ENCODE measurements around the gene TUFT1. TPM values are rescaled to one million over a fixed set of nuclear protein-coding genes. Genes with fewer than 3 reads are reported as not detected.

The TUFT1 gene
- total and polyA plus RNA-seq, 2 of the 13 experiments (the other 11 are each of a cell fraction or from before 2014, with no cell fraction given), result 6.4 to 7.3 TPM

GRCh38 chr1:151594143-151594625 lies 54.1 kb downstream of the TUFT1 start (continued):
- TF ChIP-seq, protein P1, sequence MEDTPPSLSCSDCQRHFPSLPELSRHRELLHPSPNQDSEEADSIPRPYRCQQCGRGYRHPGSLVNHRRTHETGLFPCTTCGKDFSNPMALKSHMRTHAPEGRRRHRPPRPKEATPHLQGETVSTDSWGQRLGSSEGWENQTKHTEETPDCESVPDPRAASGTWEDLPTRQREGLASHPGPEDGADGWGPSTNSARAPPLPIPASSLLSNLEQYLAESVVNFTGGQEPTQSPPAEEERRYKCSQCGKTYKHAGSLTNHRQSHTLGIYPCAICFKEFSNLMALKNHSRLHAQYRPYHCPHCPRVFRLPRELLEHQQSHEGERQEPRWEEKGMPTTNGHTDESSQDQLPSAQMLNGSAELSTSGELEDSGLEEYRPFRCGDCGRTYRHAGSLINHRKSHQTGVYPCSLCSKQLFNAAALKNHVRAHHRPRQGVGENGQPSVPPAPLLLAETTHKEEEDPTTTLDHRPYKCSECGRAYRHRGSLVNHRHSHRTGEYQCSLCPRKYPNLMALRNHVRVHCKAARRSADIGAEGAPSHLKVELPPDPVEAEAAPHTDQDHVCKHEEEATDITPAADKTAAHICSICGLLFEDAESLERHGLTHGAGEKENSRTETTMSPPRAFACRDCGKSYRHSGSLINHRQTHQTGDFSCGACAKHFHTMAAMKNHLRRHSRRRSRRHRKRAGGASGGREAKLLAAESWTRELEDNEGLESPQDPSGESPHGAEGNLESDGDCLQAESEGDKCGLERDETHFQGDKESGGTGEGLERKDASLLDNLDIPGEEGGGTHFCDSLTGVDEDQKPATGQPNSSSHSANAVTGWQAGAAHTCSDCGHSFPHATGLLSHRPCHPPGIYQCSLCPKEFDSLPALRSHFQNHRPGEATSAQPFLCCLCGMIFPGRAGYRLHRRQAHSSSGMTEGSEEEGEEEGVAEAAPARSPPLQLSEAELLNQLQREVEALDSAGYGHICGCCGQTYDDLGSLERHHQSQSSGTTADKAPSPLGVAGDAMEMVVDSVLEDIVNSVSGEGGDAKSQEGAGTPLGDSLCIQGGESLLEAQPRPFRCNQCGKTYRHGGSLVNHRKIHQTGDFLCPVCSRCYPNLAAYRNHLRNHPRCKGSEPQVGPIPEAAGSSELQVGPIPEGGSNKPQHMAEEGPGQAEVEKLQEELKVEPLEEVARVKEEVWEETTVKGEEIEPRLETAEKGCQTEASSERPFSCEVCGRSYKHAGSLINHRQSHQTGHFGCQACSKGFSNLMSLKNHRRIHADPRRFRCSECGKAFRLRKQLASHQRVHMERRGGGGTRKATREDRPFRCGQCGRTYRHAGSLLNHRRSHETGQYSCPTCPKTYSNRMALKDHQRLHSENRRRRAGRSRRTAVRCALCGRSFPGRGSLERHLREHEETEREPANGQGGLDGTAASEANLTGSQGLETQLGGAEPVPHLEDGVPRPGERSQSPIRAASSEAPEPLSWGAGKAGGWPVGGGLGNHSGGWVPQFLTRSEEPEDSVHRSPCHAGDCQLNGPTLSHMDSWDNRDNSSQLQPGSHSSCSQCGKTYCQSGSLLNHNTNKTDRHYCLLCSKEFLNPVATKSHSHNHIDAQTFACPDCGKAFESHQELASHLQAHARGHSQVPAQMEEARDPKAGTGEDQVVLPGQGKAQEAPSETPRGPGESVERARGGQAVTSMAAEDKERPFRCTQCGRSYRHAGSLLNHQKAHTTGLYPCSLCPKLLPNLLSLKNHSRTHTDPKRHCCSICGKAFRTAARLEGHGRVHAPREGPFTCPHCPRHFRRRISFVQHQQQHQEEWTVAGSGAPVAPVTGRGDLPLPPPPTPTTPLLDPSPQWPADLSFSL (CRISPR knock-in tag; IDR thresholded peaks at IDR 0.05), result no peak
- TF ChIP-seq TBX2 (CRISPR knock-in tag; IDR thresholded peaks at IDR 0.05; ENCODE audit: borderline replicate concordance), result 0 out of 2 replicates have a peak, but pooled peaks have one; percentile 24
- no peak for TF ChIP-seq ZNF530 (CRISPR knock-in tag; IDR thresholded peaks at IDR 0.05; ENCODE audit: low read depth)
- no peak for TF ChIP-seq ZHX1 (CRISPR knock-in tag; IDR thresholded peaks at IDR 0.05; ENCODE audit: low read depth)
- no peak for TF ChIP-seq POLR2G (IDR thresholded peaks at IDR 0.05; ENCODE audit: low read depth, low read length)
- TF ChIP-seq SALL1 (CRISPR knock-in tag; IDR thresholded peaks at IDR 0.05), result peak; percentile 59; the same call in 1 of the 2 replicates
- no peak for TF ChIP-seq RELA (CRISPR knock-in tag; IDR thresholded peaks at IDR 0.05)
- no peak for TF ChIP-seq ZFP1 (CRISPR knock-in tag; IDR thresholded peaks at IDR 0.05)
- TF ChIP-seq ZNF317 (CRISPR knock-in tag; IDR thresholded peaks at IDR 0.05), result no peak
- TF ChIP-seq XRCC5 (optimal IDR thresholded peaks at IDR 0.05; ENCODE audit: low read length), result peak; percentile 76
- TF ChIP-seq ZNF780A (CRISPR knock-in tag; IDR thresholded peaks at IDR 0.05), result no peak
- TF ChIP-seq, protein P2, sequence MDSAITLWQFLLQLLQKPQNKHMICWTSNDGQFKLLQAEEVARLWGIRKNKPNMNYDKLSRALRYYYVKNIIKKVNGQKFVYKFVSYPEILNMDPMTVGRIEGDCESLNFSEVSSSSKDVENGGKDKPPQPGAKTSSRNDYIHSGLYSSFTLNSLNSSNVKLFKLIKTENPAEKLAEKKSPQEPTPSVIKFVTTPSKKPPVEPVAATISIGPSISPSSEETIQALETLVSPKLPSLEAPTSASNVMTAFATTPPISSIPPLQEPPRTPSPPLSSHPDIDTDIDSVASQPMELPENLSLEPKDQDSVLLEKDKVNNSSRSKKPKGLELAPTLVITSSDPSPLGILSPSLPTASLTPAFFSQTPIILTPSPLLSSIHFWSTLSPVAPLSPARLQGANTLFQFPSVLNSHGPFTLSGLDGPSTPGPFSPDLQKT (CRISPR knock-in tag; IDR thresholded peaks at IDR 0.05; ENCODE audit: borderline replicate concordance), result no peak
- TF ChIP-seq KAT8 (CRISPR knock-in tag; IDR thresholded peaks at IDR 0.05), result peak; percentile 41; the same call in 1 of the 2 replicates
- TF ChIP-seq, protein P3, sequence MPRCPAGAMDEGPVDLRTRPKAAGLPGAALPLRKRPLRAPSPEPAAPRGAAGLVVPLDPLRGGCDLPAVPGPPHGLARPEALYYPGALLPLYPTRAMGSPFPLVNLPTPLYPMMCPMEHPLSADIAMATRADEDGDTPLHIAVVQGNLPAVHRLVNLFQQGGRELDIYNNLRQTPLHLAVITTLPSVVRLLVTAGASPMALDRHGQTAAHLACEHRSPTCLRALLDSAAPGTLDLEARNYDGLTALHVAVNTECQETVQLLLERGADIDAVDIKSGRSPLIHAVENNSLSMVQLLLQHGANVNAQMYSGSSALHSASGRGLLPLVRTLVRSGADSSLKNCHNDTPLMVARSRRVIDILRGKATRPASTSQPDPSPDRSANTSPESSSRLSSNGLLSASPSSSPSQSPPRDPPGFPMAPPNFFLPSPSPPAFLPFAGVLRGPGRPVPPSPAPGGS (CRISPR knock-in tag; IDR thresholded peaks at IDR 0.05), result no peak
- TF ChIP-seq NR2C2 (CRISPR knock-in tag; IDR thresholded peaks at IDR 0.05; ENCODE audit: borderline replicate concordance), result no peak
- TF ChIP-seq, protein P4, sequence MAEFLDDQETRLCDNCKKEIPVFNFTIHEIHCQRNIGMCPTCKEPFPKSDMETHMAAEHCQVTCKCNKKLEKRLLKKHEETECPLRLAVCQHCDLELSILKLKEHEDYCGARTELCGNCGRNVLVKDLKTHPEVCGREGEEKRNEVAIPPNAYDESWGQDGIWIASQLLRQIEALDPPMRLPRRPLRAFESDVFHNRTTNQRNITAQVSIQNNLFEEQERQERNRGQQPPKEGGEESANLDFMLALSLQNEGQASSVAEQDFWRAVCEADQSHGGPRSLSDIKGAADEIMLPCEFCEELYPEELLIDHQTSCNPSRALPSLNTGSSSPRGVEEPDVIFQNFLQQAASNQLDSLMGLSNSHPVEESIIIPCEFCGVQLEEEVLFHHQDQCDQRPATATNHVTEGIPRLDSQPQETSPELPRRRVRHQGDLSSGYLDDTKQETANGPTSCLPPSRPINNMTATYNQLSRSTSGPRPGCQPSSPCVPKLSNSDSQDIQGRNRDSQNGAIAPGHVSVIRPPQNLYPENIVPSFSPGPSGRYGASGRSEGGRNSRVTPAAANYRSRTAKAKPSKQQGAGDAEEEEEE (CRISPR knock-in tag; IDR thresholded peaks at IDR 0.05; ENCODE audit: borderline replicate concordance), result no peak
- TF ChIP-seq MIER2 (CRISPR knock-in tag; IDR thresholded peaks at IDR 0.05), result 0 out of 2 replicates have a peak, but pooled peaks have one; percentile 18
